HL-60 (cell line): ENCODE data around the gene ARHGEF37.

Source experiments
- DNase-seq, 2 experiments: peaks; one replicate each; pipeline ENCODE4 v3.0.0-alpha.2; 2010 to 2020; ENCODE audit warnings: low read depth in 1 of 2, low spot score in 1 of 2
- H3K27ac ChIP-seq: fragments of 250-450 bp; sonication (Bioruptor Pico); replicated peaks from 2 replicates; pipeline ENCODE4 v1.5.1; 2020; ENCODE audit warnings: mild to moderate bottlenecking, moderate library complexity
- H3K27me3 ChIP-seq: fragments of 250-450 bp; sonication (Bioruptor Pico); 2 replicates; pipeline ENCODE4 v1.5.1; 2021; ENCODE audit warnings: mild to moderate bottlenecking, moderate library complexity; ENCODE audit not compliant: insufficient read depth, poor library complexity, severe bottlenecking
- H3K4me3 ChIP-seq: replicated peaks from 2 replicates; pipeline ENCODE4 v1.5.1; 2011; ENCODE audit warnings: mild to moderate bottlenecking, control low read depth, low read length; ENCODE audit not compliant: insufficient read depth
- CTCF ChIP-seq: IDR thresholded peaks from one replicate; pipeline ENCODE4 v1.5.1; 2011; ENCODE audit warnings: low read length, control low read depth, inconsistent platforms; ENCODE audit not compliant: insufficient read depth
- GABPA ChIP-seq: IDR thresholded peaks from 2 replicates; pipeline ENCODE4 v1.6.1; 2012; ENCODE audit warnings: low read depth
- POLR2AphosphoS5 ChIP-seq: IDR thresholded peaks from 2 replicates; pipeline ENCODE4 v1.6.1; 2012; ENCODE audit warnings: low read depth
- SPI1 ChIP-seq: IDR thresholded peaks from 2 replicates; pipeline ENCODE4 v1.6.1; 2012; ENCODE audit warnings: low read depth, mild to moderate bottlenecking, borderline replicate concordance
- TF ChIP-seq, protein P1 (sequence below): IDR thresholded peaks from 2 replicates; pipeline ENCODE4 v1.6.1; 2012; ENCODE audit warnings: low read depth; ENCODE audit not compliant: insufficient replicate concordance

ARHGEF37 gene

GRCh38 chr5:149623473-149623872, 42.2 kb downstream of the ARHGEF37 start:
- TF ChIP-seq CTCF: no peak
- no peak for TF ChIP-seq GABPA
- TF ChIP-seq POLR2AphosphoS5: no peak
- TF ChIP-seq SPI1: no peak
- Histone ChIP-seq H3K27ac (no peak overlapping the region), H3K4me3 (no peak overlapping the region), H3K27me3 (no peaks in the 10 kb centered on the region)
- DNase-seq: no peak

- TF ChIP-seq GABPA: no peak
- no peak for TF ChIP-seq CTCF
- TF ChIP-seq SPI1: no peak
- TF ChIP-seq POLR2AphosphoS5: no peak
- TF ChIP-seq, protein P1, sequence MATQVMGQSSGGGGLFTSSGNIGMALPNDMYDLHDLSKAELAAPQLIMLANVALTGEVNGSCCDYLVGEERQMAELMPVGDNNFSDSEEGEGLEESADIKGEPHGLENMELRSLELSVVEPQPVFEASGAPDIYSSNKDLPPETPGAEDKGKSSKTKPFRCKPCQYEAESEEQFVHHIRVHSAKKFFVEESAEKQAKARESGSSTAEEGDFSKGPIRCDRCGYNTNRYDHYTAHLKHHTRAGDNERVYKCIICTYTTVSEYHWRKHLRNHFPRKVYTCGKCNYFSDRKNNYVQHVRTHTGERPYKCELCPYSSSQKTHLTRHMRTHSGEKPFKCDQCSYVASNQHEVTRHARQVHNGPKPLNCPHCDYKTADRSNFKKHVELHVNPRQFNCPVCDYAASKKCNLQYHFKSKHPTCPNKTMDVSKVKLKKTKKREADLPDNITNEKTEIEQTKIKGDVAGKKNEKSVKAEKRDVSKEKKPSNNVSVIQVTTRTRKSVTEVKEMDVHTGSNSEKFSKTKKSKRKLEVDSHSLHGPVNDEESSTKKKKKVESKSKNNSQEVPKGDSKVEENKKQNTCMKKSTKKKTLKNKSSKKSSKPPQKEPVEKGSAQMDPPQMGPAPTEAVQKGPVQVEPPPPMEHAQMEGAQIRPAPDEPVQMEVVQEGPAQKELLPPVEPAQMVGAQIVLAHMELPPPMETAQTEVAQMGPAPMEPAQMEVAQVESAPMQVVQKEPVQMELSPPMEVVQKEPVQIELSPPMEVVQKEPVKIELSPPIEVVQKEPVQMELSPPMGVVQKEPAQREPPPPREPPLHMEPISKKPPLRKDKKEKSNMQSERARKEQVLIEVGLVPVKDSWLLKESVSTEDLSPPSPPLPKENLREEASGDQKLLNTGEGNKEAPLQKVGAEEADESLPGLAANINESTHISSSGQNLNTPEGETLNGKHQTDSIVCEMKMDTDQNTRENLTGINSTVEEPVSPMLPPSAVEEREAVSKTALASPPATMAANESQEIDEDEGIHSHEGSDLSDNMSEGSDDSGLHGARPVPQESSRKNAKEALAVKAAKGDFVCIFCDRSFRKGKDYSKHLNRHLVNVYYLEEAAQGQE: no peak
- Histone ChIP-seq H3K27ac (no peak overlapping the region), H3K27me3 (no peaks in the 10 kb centered on the region), H3K4me3 (no peak overlapping the region)
- no peak for DNase-seq
These were observed 45.8 kb downstream of the ARHGEF37 start for GRCh38 chr5:149627070-149627469.

DNA sequence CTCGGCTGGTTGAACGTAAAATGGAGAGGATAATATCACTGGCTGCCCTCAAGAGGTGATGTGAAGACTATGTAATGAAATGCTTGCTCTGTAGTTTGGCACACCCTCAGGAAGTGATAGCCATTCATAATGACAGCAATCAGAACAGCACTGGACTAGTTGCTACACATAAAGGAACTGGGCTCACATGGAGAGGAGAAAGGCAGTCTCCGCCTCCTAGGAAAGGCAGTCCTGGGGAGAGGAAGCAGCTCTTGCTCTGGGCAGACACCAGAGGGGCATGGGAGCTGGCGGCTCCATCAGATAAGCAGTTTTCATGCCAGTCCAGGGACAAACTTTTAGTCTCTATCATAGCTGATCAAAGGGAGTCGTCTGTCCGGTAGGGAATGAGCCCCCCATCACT, 46.9 kb downstream of the ARHGEF37 start:
- Histone ChIP-seq H3K4me3 (no peak overlapping the region), H3K27ac (no peak overlapping the region), H3K27me3 (no peaks in the 10 kb centered on the region)
- DNase-seq: peak in 1 of 2 experiments; percentile 37
- TF ChIP-seq CTCF: no peak
- TF ChIP-seq SPI1: no peak

DNA sequence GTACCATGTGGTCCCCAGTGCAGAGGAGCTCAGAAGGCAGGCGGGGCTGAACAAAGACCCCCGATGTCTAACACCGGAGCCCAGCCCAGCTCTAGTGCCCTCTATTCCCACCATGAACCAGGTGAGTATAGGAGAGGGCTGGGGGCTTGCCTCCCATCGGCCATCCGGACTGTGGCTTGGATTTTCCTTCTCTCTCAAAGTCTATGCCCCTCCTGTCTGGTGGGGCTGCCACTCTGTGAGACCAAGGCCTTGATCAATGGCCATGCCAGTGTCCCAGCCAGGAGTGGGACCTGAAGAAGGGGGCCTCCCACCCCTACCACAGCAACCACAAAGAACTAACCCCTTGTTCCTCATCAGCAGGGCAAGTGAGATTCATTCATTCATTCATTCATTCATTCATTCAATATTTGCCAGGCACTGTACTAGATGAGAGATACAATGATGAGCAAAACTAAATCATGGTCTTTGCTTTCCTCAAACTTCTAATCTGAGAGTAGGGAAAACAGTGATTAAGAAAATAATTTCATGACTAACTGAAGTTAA, 47.6 kb downstream of the ARHGEF37 start:
- DNase-seq: no peak
- TF ChIP-seq POLR2AphosphoS5 (no peak), SPI1 (no peak), CTCF (no peak), GABPA (no peak)
- TF ChIP-seq, protein P1: no peak
- Histone ChIP-seq H3K4me3 (no peak overlapping the region), H3K27me3 (no peaks in the 10 kb centered on the region), H3K27ac (no peak overlapping the region)
